ENCODE results near the gene NHS.
A peak's percentile ranks its signal among the peaks of the same experiment; 100 is the strongest.

NHS gene

DNA sequence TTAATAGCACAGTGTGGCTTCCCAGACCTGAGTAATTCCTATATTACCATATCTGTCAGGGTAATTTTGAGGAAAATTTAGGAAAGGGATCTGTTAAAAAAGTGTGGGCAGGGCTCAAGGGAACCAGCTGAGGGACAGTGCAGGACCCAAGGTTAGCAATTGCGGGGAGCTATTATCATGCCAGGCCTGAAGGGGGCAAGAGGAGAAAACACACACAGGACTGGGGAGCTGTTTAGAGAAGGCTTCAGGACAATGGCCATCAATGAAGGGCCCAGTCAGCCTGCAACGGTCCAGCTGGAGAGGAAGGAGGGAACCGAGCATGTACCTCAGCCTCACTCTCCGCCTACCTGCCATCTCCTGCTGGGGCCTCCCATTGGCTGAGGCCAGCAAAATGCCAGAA, 19.0 kb upstream of the NHS start:
- Histone ChIP-seq H3K27ac (replicated peaks) (no peak overlapping the region), H3K27me3 (ENCODE audit: insufficient read depth, poor library complexity, severe bottlenecking) (no peaks in the 10 kb centered on the region), H3K4me3 (replicated peaks; ENCODE audit: insufficient read depth, low read length) (no peak overlapping the region)
- DNase-seq (ENCODE audit: low read depth in 1 of 2, low spot score in 1 of 2): no peak
- TF ChIP-seq POLR2AphosphoS5 (IDR thresholded peaks at IDR 0.05; ENCODE audit: low read depth) (no peak), SPI1 (IDR thresholded peaks at IDR 0.05; ENCODE audit: borderline replicate concordance, low read depth) (no peak), REST (IDR thresholded peaks at IDR 0.05; ENCODE audit: insufficient replicate concordance, low read depth) (no peak), GABPA (IDR thresholded peaks at IDR 0.05; ENCODE audit: low read depth) (no peak), CTCF (IDR thresholded peaks at IDR 0.05; ENCODE audit: insufficient read depth, low read length) (no peak)

DNA sequence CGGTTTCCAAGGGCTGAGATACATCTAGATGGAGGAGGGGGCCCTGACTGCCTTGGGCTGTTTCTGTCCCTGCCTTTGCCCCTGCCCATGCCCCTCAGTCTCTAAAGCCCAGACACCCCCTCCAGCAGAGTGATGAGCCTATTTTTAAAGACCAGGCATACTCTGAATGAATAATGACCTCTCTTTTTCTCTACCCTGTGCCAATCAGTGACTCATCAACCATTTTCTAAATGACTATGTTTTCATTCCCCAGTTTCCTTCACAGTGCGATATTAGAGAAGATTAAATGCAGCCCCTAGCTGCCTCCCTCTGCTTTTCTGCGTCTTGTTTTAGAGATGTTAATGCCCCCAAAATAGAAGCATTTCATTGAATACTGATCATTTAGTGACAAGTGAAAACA, 15.5 kb upstream of the NHS start:
- Histone ChIP-seq H3K4me3 (replicated peaks; ENCODE audit: insufficient read depth, low read length) (no peak overlapping the region), H3K27me3 (ENCODE audit: insufficient read depth, poor library complexity, severe bottlenecking) (no peaks in the 10 kb centered on the region), H3K27ac (replicated peaks) (no peak overlapping the region)
- TF ChIP-seq GABPA (IDR thresholded peaks at IDR 0.05; ENCODE audit: low read depth) (no peak), CTCF (IDR thresholded peaks at IDR 0.05; ENCODE audit: insufficient read depth, low read length) (no peak), POLR2AphosphoS5 (IDR thresholded peaks at IDR 0.05; ENCODE audit: low read depth) (no peak), SPI1 (IDR thresholded peaks at IDR 0.05; ENCODE audit: borderline replicate concordance, low read depth) (no peak), REST (IDR thresholded peaks at IDR 0.05; ENCODE audit: insufficient replicate concordance, low read depth) (no peak)
- DNase-seq (ENCODE audit: low read depth in 1 of 2, low spot score in 1 of 2): no peak

- no peak overlapping the region for H3K27ac ChIP-seq (replicated peaks)
- peak in 1 of 2 experiments; percentile 16 for DNase-seq (ENCODE audit: low read depth in 1 of 2, low spot score in 1 of 2)
- no peak overlapping the region for H3K4me3 ChIP-seq (replicated peaks; ENCODE audit: insufficient read depth, low read length)
- TF ChIP-seq GABPA (IDR thresholded peaks at IDR 0.05; ENCODE audit: low read depth): no peak
- TF ChIP-seq CTCF (IDR thresholded peaks at IDR 0.05; ENCODE audit: insufficient read depth, low read length): no peak
- TF ChIP-seq SPI1 (IDR thresholded peaks at IDR 0.05; ENCODE audit: borderline replicate concordance, low read depth): no peak
- no peak for TF ChIP-seq REST (IDR thresholded peaks at IDR 0.05; ENCODE audit: insufficient replicate concordance, low read depth)
- TF ChIP-seq POLR2AphosphoS5 (IDR thresholded peaks at IDR 0.05; ENCODE audit: low read depth): no peak
- H3K27me3 ChIP-seq (ENCODE audit: insufficient read depth, poor library complexity, severe bottlenecking): no peaks in the 10 kb centered on the region
These were observed 13.4 kb upstream of the NHS start for GRCh38 chrX:17361620-17362019.
